ENCODE data around the gene TSEN2.
"Not testable (repeated sequence)": the region's sequence is repeated elsewhere in the genome, so short reads cannot be mapped to it uniquely, and the experiment has no call there.

TSEN2 gene

GRCh38 chr3:12478326-12478725, 6.0 kb upstream of the TSEN2 start:
- no peak for TF ChIP-seq CTCF (IDR thresholded peaks at IDR 0.05; ENCODE audit: extremely low read depth, insufficient read depth, missing control alignments)
- in situ Hi-C loops (cut with MboI; ENCODE audit: low pct_unique_long_range_greater_than_20kb, low sequenced_read_pairs, unreplicated experiment), result loop anchor here (10.0 kb wide), 1 partner anchor 344 kb away; no protein-coding TSS in a partner anchor
- no peak for DNase-seq (ENCODE audit: low spot score)

- not testable (repeated sequence) for DNase-seq (ENCODE audit: low spot score)
- in situ Hi-C loops (cut with MboI; ENCODE audit: low pct_unique_long_range_greater_than_20kb, low sequenced_read_pairs, unreplicated experiment), result loop anchor here (10.0 kb wide), 1 partner anchor 344 kb away; no protein-coding TSS in a partner anchor
Measured at GRCh38 chr3:12479198-12479597, 5.1 kb upstream of the TSEN2 start.

- TF ChIP-seq CTCF (IDR thresholded peaks at IDR 0.05; ENCODE audit: extremely low read depth, insufficient read depth, missing control alignments), result peak; percentile 64
- in situ Hi-C loops (cut with MboI; ENCODE audit: low pct_unique_long_range_greater_than_20kb, low sequenced_read_pairs, unreplicated experiment), result loop anchor here (10.0 kb wide), 1 partner anchor 345 kb away; no protein-coding TSS in a partner anchor
- DNase-seq (ENCODE audit: low spot score), result peak; percentile 77
Measured at GRCh38 chr3:12479919-12480427, 4.3 kb upstream of the TSEN2 start.

GRCh38 chr3:12483410-12483809, 870 bp upstream of the TSEN2 start:
- no peak for TF ChIP-seq CTCF (IDR thresholded peaks at IDR 0.05; ENCODE audit: extremely low read depth, insufficient read depth, missing control alignments)
- in situ Hi-C loops (cut with MboI; ENCODE audit: low pct_unique_long_range_greater_than_20kb, low sequenced_read_pairs, unreplicated experiment), result no loop called here
- no peak for DNase-seq (ENCODE audit: low spot score)

GRCh38 chr3:12483872-12484197, 445 bp upstream of the TSEN2 start:
- no peak for DNase-seq (ENCODE audit: low spot score)
- no peak for TF ChIP-seq CTCF (IDR thresholded peaks at IDR 0.05; ENCODE audit: extremely low read depth, insufficient read depth, missing control alignments)
- in situ Hi-C loops (cut with MboI; ENCODE audit: low pct_unique_long_range_greater_than_20kb, low sequenced_read_pairs, unreplicated experiment), result no loop called here

GRCh38 chr3:12484983-12485327, 675 bp downstream of the TSEN2 start:
- TF ChIP-seq CTCF (IDR thresholded peaks at IDR 0.05; ENCODE audit: extremely low read depth, insufficient read depth, missing control alignments), result no peak
- in situ Hi-C loops (cut with MboI; ENCODE audit: low pct_unique_long_range_greater_than_20kb, low sequenced_read_pairs, unreplicated experiment), result no loop called here
- no peak for DNase-seq (ENCODE audit: low spot score)

GRCh38 chr3:12486001-12486400, 1.7 kb downstream of the TSEN2 start:
- DNase-seq (ENCODE audit: low spot score), result no peak
- in situ Hi-C loops (cut with MboI; ENCODE audit: low pct_unique_long_range_greater_than_20kb, low sequenced_read_pairs, unreplicated experiment), result no loop called here
- TF ChIP-seq CTCF (IDR thresholded peaks at IDR 0.05; ENCODE audit: extremely low read depth, insufficient read depth, missing control alignments), result no peak
